GM18508 (cell line): ENCODE measurements around the gene TBCD.
"Not testable (repeated sequence)": the region's sequence is repeated elsewhere in the genome, so short reads cannot be mapped to it uniquely, and the experiment has no call there.

ENCODE experiments used
- ATAC-seq: cut with Tn5 transposase; IDR thresholded peaks from one replicate; pipeline ENCODE4 v1.9.1; 2021; ENCODE audit warnings: moderate number of reproducible peaks; ENCODE audit not compliant: insufficient read depth, unreplicated experiment

Gene TBCD

DNA sequence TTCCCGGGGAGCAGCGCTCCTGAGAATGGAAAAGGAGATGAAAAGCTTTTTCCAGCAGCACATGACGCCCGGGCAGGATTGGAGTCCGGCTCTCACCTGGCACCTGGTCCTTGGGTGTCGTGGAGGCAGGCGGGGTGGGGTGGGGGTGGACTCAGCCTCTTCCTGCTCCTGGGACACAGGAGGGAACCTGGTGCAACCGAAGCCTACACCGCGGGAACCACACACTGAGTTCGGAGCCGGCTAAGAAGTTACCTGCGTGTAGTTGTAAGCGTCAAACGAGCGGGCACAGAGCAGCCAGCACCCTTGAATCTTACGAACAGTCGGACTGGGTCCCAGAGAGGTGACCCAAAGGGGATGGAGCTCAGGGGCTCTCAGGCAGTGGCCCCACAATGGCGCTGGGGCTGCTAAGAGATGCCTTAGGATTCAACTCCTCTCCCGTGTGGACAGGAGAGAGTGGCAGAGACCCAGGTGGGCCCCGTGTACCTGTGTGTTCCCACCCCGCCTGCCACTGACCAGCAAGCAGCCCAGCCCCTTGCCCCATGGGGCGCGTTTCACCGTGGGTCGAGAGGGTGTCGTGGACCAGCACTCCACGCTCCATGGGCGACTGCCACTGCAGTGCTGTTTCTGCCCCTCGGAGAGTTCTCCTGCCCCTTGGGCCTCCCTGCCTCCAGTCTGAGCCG, 221.7 kb downstream of the TBCD start:
- no peak for ATAC-seq

GRCh38 chr17:82974136-82974952, 222.5 kb downstream of the TBCD start:
- ATAC-seq: no peak

DNA sequence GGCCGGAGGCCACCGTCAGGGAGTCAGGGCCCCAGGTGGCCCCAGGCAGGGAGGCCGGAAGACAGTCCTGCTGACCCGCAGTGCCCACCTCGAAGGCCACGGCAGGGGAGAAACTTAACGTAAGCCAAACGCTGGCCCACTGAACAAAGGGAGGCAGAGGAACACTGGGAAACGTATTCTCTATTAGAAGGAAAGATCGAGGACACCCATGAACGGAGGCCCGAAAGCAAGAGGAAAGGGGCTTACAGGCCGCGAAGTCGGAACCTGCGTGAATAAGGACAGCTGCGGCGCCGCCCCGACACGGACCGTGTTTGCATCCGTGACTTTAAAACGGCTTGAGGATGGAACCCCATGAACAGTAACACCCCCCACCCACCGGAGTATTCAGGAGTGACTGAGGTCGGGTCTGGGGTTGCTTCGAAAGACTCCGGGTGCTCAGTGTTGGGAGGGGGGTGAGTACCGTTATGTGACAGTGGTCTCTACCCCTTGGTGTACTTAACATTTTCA, 225.2 kb downstream of the TBCD start:
- no peak for ATAC-seq

- ATAC-seq: no peak
Measured at GRCh38 chr17:82977606-82978005, 225.7 kb downstream of the TBCD start.

DNA sequence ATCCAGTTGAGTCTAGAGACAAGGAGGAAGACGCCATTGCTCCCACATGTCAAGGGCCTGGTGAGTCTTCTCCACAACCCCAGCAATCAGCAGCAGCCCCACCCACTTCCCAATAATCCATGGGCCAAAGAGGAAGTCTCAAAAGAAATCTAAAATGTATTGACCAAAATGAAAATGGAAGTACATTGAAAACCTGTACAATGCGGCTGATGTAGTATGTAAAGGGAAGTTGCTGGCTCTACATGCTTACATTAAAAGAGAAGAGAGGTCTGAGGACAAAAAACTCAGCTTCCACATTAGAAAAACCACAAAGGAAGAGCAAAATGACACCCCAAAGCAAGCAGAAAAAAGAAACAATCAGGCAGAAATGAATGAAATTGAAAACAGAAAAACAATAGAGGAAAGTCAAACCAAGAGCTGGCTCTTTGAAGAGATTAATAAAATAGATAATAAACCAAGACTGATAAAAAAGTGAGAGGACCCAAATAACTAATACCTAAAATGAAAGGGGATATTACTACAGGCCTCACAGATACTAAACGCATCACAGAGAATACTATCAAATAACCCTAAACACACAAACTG, 227.0 kb downstream of the TBCD start:
- no peak for ATAC-seq

DNA sequence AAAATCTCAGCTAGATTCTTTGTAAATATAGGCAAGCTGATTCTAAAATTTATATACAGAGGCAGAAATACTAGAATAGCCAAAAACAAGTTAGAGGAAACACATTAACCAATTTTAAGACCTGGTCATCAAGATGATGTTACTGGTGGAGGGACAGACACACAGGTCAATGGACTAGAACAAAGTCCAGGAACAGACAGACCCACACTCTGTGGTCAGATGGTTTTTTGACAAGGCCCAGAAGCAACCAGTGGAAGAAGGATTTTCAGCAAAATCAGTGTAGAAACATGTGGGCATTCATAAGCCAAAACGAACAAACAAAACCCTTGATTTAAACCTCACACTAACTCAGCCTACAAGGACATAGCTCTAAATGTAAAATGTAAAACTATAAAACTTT, 227.9 kb downstream of the TBCD start:
- no peak for ATAC-seq

DNA sequence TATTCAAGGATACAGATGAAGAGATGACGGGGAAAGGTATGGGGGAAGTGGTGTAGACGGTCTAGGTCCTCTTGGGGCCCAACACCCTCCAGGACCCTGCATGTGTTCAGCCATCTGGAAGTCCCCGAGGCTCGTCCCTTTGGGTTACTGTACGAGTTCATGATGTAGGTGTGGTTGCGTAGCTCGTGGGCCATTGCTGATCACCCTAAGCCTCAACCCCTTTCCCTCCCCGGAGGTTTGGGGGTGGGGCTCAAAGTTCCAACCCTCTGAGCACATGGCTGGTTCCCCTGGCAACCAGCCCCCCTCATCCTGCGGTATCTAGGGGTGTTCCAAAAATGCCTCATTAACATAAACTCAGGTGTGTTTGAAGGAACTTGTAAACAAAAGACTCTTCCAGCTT, 228.8 kb downstream of the TBCD start:
- ATAC-seq: no peak

DNA sequence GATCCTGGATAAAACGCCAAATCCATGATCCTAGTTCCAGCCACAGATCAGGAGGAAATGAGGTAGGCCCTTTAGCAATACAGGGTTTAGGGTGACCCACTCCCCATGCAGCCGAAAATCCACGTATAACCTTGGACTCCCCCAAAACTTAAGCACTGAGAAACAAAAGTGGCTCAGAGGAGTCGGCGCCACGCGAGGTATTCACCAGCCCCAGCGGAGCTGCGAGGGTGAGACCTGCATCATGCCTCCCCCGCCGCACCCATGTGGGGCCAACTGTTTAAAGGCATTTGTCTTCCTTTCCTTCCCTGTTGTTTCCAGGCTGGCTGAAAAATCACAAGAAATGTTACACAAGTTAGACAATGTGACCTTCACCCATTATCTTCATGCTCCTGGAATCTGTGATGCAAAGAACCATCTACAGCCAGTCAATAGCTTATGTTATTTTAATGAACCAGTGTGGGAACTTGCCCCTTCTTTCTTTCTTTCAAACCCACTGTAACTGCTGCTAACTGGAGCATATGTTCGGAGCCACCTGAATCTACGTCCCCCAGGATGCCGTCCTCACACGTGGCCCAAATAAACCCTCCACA, 229.4 kb downstream of the TBCD start:
- no peak for ATAC-seq

DNA sequence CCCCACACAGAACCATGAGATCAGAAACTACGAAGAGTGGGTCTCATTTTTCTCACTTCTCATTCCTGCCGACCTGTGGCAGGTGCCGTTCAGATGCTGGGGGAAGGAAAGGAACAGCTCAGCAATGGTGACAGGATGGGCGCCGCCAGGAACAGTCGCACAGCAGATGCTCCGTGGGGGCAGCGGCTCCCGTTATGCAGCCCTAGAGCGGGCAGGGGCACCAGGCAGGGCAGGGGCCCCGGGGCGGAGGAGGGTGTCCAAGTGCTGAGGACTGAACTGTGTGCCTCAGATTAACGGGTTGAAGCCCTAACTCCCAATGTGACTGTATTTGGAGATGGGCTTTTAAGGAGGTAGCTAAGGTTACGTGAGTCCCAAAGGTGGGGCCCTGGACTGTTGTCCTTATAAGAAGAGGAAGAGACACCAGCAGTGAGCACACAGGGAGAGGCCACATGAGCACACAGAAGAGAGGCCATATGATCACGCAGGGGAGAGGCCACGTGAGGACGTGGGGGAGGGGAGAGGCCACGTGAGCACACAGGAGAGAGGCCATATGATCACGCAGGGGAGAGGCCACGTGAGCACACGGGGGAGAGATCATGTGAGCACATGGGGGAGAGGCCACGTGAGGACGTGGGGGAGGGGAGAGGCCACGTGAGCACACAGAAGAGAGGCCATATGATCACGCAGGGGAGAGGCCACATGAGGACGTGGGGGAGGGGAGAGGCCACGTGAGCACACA, 231.8 kb downstream of the TBCD start:
- no peak for ATAC-seq

GRCh38 chr17:82984249-82984617, 232.4 kb downstream of the TBCD start:
- not testable (repeated sequence) for ATAC-seq

- no peak for ATAC-seq
Measured at GRCh38 chr17:82984751-82985427, 233.0 kb downstream of the TBCD start.

- no peak for ATAC-seq
Measured at GRCh38 chr17:82985428-82985805, 233.6 kb downstream of the TBCD start.

GRCh38 chr17:82985973-82986372, 234.1 kb downstream of the TBCD start:
- ATAC-seq: no peak

GRCh38 chr17:82989051-82989450, 237.2 kb downstream of the TBCD start:
- ATAC-seq: not testable (repeated sequence)

- ATAC-seq: no peak
Measured at GRCh38 chr17:82989881-82990280, 238.0 kb downstream of the TBCD start.

DNA sequence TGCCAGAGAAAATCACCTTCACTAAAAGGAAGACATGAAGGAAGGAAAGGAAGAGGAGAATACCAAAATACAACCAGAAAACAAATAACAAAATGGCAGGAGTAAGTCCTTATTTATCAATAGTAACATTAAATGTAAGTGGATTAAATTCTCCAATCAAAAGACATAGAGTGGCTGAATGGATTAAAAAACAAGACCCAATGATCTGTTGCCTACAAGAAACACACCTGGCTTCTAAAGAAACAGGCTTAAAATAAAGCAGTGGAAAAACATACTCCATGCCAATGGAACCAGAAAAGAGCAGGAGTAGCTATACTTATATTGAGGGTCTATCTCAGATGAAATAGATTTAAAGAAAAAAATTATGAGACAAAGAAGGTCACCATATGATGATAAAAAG, 241.1 kb downstream of the TBCD start:
- no peak for ATAC-seq
